Tibial nerve (tissue), 4 donors: ENCODE results near the gene FAM174C. TPM values are rescaled to one million over a fixed set of nuclear protein-coding genes. Genes with fewer than 3 reads are reported as not detected.

Experiments used
- DNase-seq, 2 donors: peaks; one replicate each; pipeline ENCODE4 v3.0.0-alpha.2; 2019; ENCODE audit warnings: low spot score in 2 of 2
- H3K27ac ChIP-seq, 4 donors: fragments of 200-600 bp; sonication (generic) in 3 of 4; one replicate each; pipeline ENCODE4 v1.5.1; 2017 to 2019; ENCODE audit warnings: mild to moderate bottlenecking in 1 of 4
- H3K27me3 ChIP-seq, 2 donors: fragments of 200-600 bp; sonication (generic) in 1 of 2; one replicate each; pipeline versions ENCODE4 v1.5.1 to v1.6.0; 2017 to 2019
- H3K36me3 ChIP-seq, 3 donors: fragments of 200-600 bp; sonication (generic); one replicate each; pipeline ENCODE4 v1.5.1; 2018 to 2019
- H3K4me1 ChIP-seq, 4 donors: fragments of 200-600 bp; sonication (generic) in 3 of 4; one replicate each; pipeline ENCODE4 v1.5.1; 2017 to 2019
- H3K4me3 ChIP-seq, 4 donors: fragments of 200-600 bp; sonication (generic) in 3 of 4; one replicate each; pipeline ENCODE4 v1.5.1; 2017 to 2019; ENCODE audit warnings: mild to moderate bottlenecking in 1 of 4, moderate library complexity in 1 of 4
- H3K9me3 ChIP-seq, 4 donors: fragments of 200-600 bp; sonication (generic) in 3 of 4; one replicate each; pipeline ENCODE4 v1.5.1; 2017 to 2019
- EP300 ChIP-seq, 2 donors: sonication (generic); formaldehyde crosslinking; IDR thresholded peaks; one replicate each; pipeline ENCODE4 v1.6.1; 2017; ENCODE audit warnings: antibody characterized with exemption in 2 of 2, mild to moderate bottlenecking in 1 of 2
- POLR2A ChIP-seq, 2 donors: fragments of 450-650 bp; IDR thresholded peaks; one replicate each; pipeline ENCODE4 v1.6.1; 2017; ENCODE audit warnings: antibody characterized with exemption in 2 of 2, mild to moderate bottlenecking in 2 of 2, moderate library complexity in 2 of 2
- WGBS, 2 donors: methylation state at CpG; one replicate each; pipeline ENCODE4 v1.1.5; 2018; 5-methylcytosine and 5-hydroxymethylcytosine counted together
- total RNA-seq, 4 donors: library from RNA; depleted of rRNA; stranded (reverse); fragments of >200 nt; gene quantifications; one replicate each; pipeline ENCODE4 v1.1.0, GENCODE V29; 2016
- TF ChIP-seq, protein P1 (sequence below), 5 experiments: fragments of 200-600 bp in 3 of 5; fragments of 450-650 bp in 2 of 5; sonication (generic) in 3 of 5; IDR thresholded peaks; one replicate each; pipeline ENCODE4 v1.5.1; 2016 to 2019; ENCODE audit warnings: antibody characterized with exemption in 5 of 5, mild to moderate bottlenecking in 3 of 5, moderate library complexity in 2 of 5

FAM174C gene
- total RNA-seq, 4 donors from 2014 or later, result 25.5 to 80.7 (median 52.0) TPM

DNA sequence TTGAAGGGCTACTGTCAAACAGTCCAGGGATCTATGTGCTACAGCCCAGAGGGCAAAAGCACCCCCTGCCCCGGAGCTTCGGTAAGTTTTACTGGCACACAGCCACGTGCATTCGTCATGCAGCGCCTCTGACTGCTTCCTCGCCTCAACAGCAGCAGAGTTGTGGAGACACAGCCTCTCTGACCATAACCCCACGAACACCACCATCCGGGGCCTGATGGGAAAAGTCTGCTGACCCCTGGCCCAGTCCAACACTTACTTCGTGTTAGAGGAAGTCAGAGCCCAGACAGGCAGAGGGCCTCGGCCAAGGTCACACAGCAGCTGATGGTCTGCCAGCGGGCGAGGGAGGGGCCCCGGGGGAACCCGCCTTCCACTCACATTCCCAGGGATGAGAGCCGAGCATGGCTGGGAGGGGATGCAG, 42.7 kb upstream of the FAM174C start:
- no peaks in the 10 kb centered on the region for H3K9me3 ChIP-seq
- H3K36me3 ChIP-seq, result peaks cover 0 to 28% (median 0%) of the 10 kb centered on the region in 3 donors
- H3K27ac ChIP-seq, result peak overlapping the region in 3 of 4 donors; percentile 24 to 69 (median 64)
- DNase-seq, result no peak
- H3K4me3 ChIP-seq, result no peak overlapping the region
- no peaks in the 10 kb centered on the region for H3K27me3 ChIP-seq
- peaks cover 0 to 38% (median 18%) of the 10 kb centered on the region in 4 donors for H3K4me1 ChIP-seq
- TF ChIP-seq, protein P1, sequence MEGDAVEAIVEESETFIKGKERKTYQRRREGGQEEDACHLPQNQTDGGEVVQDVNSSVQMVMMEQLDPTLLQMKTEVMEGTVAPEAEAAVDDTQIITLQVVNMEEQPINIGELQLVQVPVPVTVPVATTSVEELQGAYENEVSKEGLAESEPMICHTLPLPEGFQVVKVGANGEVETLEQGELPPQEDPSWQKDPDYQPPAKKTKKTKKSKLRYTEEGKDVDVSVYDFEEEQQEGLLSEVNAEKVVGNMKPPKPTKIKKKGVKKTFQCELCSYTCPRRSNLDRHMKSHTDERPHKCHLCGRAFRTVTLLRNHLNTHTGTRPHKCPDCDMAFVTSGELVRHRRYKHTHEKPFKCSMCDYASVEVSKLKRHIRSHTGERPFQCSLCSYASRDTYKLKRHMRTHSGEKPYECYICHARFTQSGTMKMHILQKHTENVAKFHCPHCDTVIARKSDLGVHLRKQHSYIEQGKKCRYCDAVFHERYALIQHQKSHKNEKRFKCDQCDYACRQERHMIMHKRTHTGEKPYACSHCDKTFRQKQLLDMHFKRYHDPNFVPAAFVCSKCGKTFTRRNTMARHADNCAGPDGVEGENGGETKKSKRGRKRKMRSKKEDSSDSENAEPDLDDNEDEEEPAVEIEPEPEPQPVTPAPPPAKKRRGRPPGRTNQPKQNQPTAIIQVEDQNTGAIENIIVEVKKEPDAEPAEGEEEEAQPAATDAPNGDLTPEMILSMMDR (IDR thresholded peaks at IDR 0.05), result no peak
- no peak for TF ChIP-seq POLR2A (IDR thresholded peaks at IDR 0.05)
- TF ChIP-seq EP300 (IDR thresholded peaks at IDR 0.05), result no peak
- 13 to 22% methylated on average over 9 to 14 of the region's 15 CpGs for WGBS, 2 donors

DNA sequence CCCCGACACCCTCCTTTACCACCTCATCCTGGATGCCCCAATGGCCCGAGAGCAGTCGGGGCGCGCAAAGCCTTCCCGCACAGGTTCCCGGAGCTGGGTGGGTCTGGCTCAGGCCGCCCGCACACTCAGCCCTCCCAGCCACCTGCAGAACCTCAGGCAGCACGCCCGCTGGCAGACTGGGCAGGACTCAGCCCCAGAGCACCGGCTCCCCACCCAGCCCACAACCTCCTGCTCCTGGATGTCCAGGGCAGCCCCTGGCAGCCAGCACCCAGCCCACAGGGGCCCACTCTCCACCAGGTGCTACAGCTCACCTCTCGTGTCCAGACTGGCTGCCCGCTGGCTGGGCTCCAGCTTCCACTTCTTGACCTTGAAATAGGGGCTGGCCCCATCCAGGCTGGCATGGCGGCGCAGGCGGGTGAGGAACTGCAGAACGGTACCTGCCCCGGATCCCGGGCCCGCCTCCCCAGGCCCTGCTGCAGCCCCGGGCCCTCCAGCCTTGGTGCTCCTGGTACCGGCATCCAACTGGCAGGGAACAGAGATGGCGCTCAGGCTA, 42.1 kb upstream of the FAM174C start:
- no peak overlapping the region for H3K4me3 ChIP-seq
- H3K9me3 ChIP-seq, result no peaks in the 10 kb centered on the region
- no peaks in the 10 kb centered on the region for H3K27me3 ChIP-seq
- H3K27ac ChIP-seq, result peak overlapping the region in 2 of 4 donors; percentile 64 to 69
- H3K4me1 ChIP-seq, result peaks cover 0 to 41% (median 19%) of the 10 kb centered on the region in 4 donors
- H3K36me3 ChIP-seq, result peaks cover 0 to 23% (median 0%) of the 10 kb centered on the region in 3 donors
- TF ChIP-seq EP300 (IDR thresholded peaks at IDR 0.05), result no peak
- no peak for TF ChIP-seq POLR2A (IDR thresholded peaks at IDR 0.05)
- TF ChIP-seq, protein P1 (IDR thresholded peaks at IDR 0.05), result no peak
- WGBS, 2 donors, result 77 to 90% methylated on average over 22 to 23 of the region's 24 CpGs
- no peak for DNase-seq

DNA sequence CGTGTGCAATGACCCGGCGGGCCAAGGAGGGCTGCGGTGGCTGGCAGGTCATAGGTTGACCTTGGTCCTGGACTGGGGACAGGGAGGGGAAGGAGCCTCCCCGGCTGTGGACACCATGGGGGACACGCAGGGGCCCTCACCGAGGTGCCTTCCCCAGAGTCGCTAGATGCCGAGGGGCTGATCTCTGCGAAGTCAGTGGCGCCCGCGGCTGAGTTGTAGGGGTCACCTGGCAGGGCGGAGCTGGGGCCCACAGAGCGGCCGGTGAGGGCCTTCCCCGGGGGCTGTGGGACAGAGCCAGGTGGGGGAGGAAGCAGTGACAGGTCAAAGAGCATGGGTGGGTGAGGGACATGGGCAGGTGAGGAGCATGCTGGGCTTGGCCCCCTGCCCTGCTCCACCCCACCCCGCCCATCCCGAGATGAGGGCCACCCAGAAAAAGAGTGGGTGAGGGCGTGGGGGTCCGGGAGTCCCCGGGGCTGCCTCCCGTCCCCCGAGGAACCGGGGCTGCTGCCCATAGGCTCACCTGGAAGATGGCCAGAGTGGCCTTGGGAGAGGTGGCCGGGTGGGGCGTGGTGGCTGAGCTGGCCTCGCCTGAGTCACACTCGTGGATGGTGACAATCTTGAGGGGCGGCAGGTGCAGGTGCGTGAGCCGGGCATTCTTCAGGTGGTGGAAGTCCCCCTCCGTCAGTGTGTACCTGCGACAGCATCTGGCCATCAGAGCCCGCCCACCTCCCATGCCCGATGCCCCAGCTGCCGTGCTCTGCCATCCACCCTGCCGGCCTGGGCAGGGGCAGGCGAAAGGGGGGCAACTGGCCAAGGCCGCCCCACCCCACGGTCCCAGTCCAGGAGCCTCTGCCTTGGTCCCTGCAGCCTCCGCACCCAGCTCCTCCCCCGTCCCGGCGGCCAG, 41.0 kb upstream of the FAM174C start:
- H3K4me1 ChIP-seq, result peaks cover 0 to 51% (median 22%) of the 10 kb centered on the region in 4 donors
- H3K4me3 ChIP-seq, result no peak overlapping the region
- H3K27ac ChIP-seq, result no peak overlapping the region
- no peak for TF ChIP-seq POLR2A (IDR thresholded peaks at IDR 0.05)
- TF ChIP-seq, protein P1 (IDR thresholded peaks at IDR 0.05), result no peak
- TF ChIP-seq EP300 (IDR thresholded peaks at IDR 0.05), result no peak
- H3K27me3 ChIP-seq, result no peaks in the 10 kb centered on the region
- no peak for DNase-seq
- WGBS, 2 donors, result 88 to 93% methylated on average over 30 to 34 of the region's 45 CpGs
- H3K9me3 ChIP-seq, result no peaks in the 10 kb centered on the region
- peaks cover 0 to 13% (median 0%) of the 10 kb centered on the region in 3 donors for H3K36me3 ChIP-seq

DNA sequence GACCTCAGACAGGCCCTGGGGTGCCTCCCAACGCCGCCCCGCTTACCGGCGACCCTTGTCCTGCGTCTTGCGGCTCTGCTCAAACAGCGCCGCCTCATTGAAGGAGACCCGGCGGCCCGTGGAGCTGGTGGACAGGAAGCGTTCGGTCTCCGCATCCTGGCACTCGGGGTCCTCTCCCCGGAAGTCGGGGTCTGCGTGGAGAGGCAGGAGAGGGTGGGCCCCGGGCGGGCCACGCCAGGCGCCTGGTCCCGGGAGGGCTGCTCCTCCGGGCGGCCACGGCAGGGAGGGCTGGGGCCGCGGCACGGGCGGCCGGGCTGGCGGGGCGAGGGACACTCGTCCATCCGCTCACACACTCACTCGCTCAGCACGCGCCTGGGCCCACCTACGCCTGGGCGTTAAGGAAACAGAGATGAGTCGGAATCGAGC, 40.4 kb upstream of the FAM174C start:
- TF ChIP-seq, protein P1 (IDR thresholded peaks at IDR 0.05), result no peak
- TF ChIP-seq EP300 (IDR thresholded peaks at IDR 0.05) (no peak), POLR2A (IDR thresholded peaks at IDR 0.05) (no peak)
- H3K4me1 ChIP-seq, result peaks cover 0 to 57% (median 24%) of the 10 kb centered on the region in 4 donors

More for the DNA sequence above, 40.4 kb upstream of the FAM174C start:
- no peaks in the 10 kb centered on the region for H3K27me3 ChIP-seq
- no peaks in the 10 kb centered on the region for H3K9me3 ChIP-seq
- no peak overlapping the region for H3K27ac ChIP-seq
- 92 to 93% methylated on average over 38 to 42 of the region's 43 CpGs for WGBS, 2 donors
- DNase-seq, result no peak
- H3K36me3 ChIP-seq, result peaks cover 0 to 13% (median 0%) of the 10 kb centered on the region in 3 donors
- no peak overlapping the region for H3K4me3 ChIP-seq
